Measurements from ENCODE around the gene DGKZ.
"Not testable (repeated sequence)": the region's sequence is repeated elsewhere in the genome, so short reads cannot be mapped to it uniquely, and the experiment has no call there.

The DGKZ gene

GRCh38 chr11:46367244-46367915 is 20.1 kb downstream of the DGKZ start:
- DNase-seq (ENCODE audit: low read depth in 2 of 2) = peak; percentile 67 to 68

GRCh38 chr11:46367916-46368267 is 20.6 kb downstream of the DGKZ start:
- no peak for DNase-seq (ENCODE audit: low read depth in 2 of 2)

GRCh38 chr11:46369458-46370152 is 22.3 kb downstream of the DGKZ start:
- no peak for DNase-seq (ENCODE audit: low read depth in 2 of 2)

- no peak for DNase-seq (ENCODE audit: low read depth in 2 of 2)
Measured at GRCh38 chr11:46370253-46370652, 23.0 kb downstream of the DGKZ start.

GRCh38 chr11:46371262-46371661 is 24.0 kb downstream of the DGKZ start:
- not testable (repeated sequence) for DNase-seq (ENCODE audit: low read depth in 2 of 2)

GRCh38 chr11:46372086-46372485 is 24.8 kb downstream of the DGKZ start:
- no peak for DNase-seq (ENCODE audit: low read depth in 2 of 2)

- DNase-seq (ENCODE audit: low read depth in 2 of 2) = not testable (repeated sequence)
Measured at GRCh38 chr11:46372501-46372900, 25.2 kb downstream of the DGKZ start.

- DNase-seq (ENCODE audit: low read depth in 2 of 2) = no peak
Measured at GRCh38 chr11:46373787-46374740, 26.8 kb downstream of the DGKZ start.

GRCh38 chr11:46374815-46375214 is 27.6 kb downstream of the DGKZ start:
- DNase-seq (ENCODE audit: low read depth in 2 of 2) = no peak

GRCh38 chr11:46375392-46376101 is 28.3 kb downstream of the DGKZ start:
- no peak for DNase-seq (ENCODE audit: low read depth in 2 of 2)

GRCh38 chr11:46376258-46377050 is 29.2 kb downstream of the DGKZ start:
- DNase-seq (ENCODE audit: low read depth in 2 of 2) = no peak

GRCh38 chr11:46377290-46377689 is 30.0 kb downstream of the DGKZ start:
- no peak for DNase-seq (ENCODE audit: low read depth in 2 of 2)

GRCh38 chr11:46377831-46378230 is 30.6 kb downstream of the DGKZ start:
- DNase-seq (ENCODE audit: low read depth in 2 of 2) = no peak

- DNase-seq (ENCODE audit: low read depth in 2 of 2) = no peak
Measured at GRCh38 chr11:46378296-46378695, 31.0 kb downstream of the DGKZ start.

GRCh38 chr11:46378811-46379481 is 31.7 kb downstream of the DGKZ start:
- DNase-seq (ENCODE audit: low read depth in 2 of 2) = no peak

GRCh38 chr11:46379482-46380293 is 32.4 kb downstream of the DGKZ start:
- not testable (repeated sequence) for DNase-seq (ENCODE audit: low read depth in 2 of 2)

- DNase-seq (ENCODE audit: low read depth in 2 of 2) = peak; percentile 58 to 66
Measured at GRCh38 chr11:46380340-46381047, 33.2 kb downstream of the DGKZ start.

- DNase-seq (ENCODE audit: low read depth in 2 of 2) = no peak
Measured at GRCh38 chr11:46381048-46381818, 34.0 kb downstream of the DGKZ start, which contains the start of gene MDK. TSS of gene MDK (plus strand) at chr11:46381669. CDS start at chr11:46382058, 389 bp downstream.

Data from stimulated activated CD8-positive, alpha-beta memory T cell treated with anti-CD3 and anti-CD28 coated beads, Interleukin-2, amount 100 ng/mL, for 48 hours (primary cell).